IMR-90 (cell line): ENCODE measurements around the gene PAQR9. TPM values are rescaled to one million over a fixed set of nuclear protein-coding genes. Genes with fewer than 3 reads are reported as not detected.
A peak's percentile ranks its signal among the peaks of the same experiment; 100 is the strongest.

Experiments
- ATAC-seq: fragments of 200-7000 bp; cut with Tn5 transposase; 2 replicates; pipeline ENCODE4 v1.9.1; 2020; ENCODE audit warnings: low read depth, mild to moderate bottlenecking, moderate library complexity
- BruUV-seq: library from RNA; stranded (reverse); fragments of 400-500 nt; replicated peaks from 2 replicates; lab custom pipeline; 2021; lab: Mats Ljungman, UMichigan
- CTCF ChIA-PET: fragments of 300-600 bp; formaldehyde crosslinking; extraction: SDS; loops from one replicate; lab custom pipeline; 2021; ENCODE audit warnings: antibody characterized with exemption; lab: Yijun Ruan, JAX
- POLR2A ChIA-PET: fragments of 300-600 bp; sonication (Branson Sonifier 250); formaldehyde crosslinking; loops from one replicate; lab custom pipeline; 2022; ENCODE audit warnings: antibody characterized with exemption; ENCODE audit not compliant: unreplicated experiment; lab: Charles Lee
- DNase-seq: peaks from one replicate; pipeline ENCODE4 v3.0.0; 2013
- H2AFZ ChIP-seq: replicated peaks from 2 replicates; pipeline ENCODE3; 2013; ENCODE audit warnings: low read length, mild to moderate bottlenecking; ENCODE audit not compliant: poor library complexity
- H2AK5ac ChIP-seq: 2 replicates; pipeline ENCODE4 v1.6.1; 2013; ENCODE audit warnings: low read depth, low read length, inconsistent platforms
- H2AK9ac ChIP-seq: replicated peaks from 2 replicates; pipeline ENCODE3; 2013; ENCODE audit warnings: mild to moderate bottlenecking, low read depth, low read length, moderate library complexity; ENCODE audit not compliant: poor library complexity
- H2BK120ac ChIP-seq: 2 replicates; pipeline ENCODE4 v1.6.1; 2013; ENCODE audit warnings: low read depth, low read length, inconsistent platforms
- H2BK15ac ChIP-seq: 3 replicates; pipeline ENCODE4 v1.6.1; 2013; ENCODE audit warnings: low read depth, low read length, inconsistent platforms
- H2BK20ac ChIP-seq: 2 replicates; pipeline ENCODE4 v1.6.1; 2013; ENCODE audit warnings: low read depth, mild to moderate bottlenecking, inconsistent platforms, low read length, moderate library complexity
- H2BK5ac ChIP-seq: 2 replicates; pipeline ENCODE4 v1.6.1; 2013; ENCODE audit warnings: mild to moderate bottlenecking, low read depth, low read length, inconsistent platforms; ENCODE audit not compliant: poor library complexity, severe bottlenecking
- H3K14ac ChIP-seq: replicated peaks from 2 replicates; pipeline ENCODE4 v1.6.1; 2013; ENCODE audit warnings: low read depth, low read length, inconsistent platforms
- H3K18ac ChIP-seq: 2 replicates; pipeline ENCODE4 v1.6.1; 2013; ENCODE audit warnings: low read depth, low read length, control low read depth
- H3K23ac ChIP-seq: 2 replicates; pipeline ENCODE4 v1.6.1; 2013; ENCODE audit warnings: low read depth, low read length, inconsistent platforms
- H3K27ac ChIP-seq: 2 replicates; pipeline ENCODE4 v1.5.1; 2013; ENCODE audit warnings: mild to moderate bottlenecking, control low read depth, low read length; ENCODE audit not compliant: insufficient read depth
- H3K27me3 ChIP-seq: 2 replicates; pipeline ENCODE4 v1.6.1; 2013; ENCODE audit warnings: low read length; ENCODE audit not compliant: control insufficient read depth, insufficient read depth
- H3K36me3 ChIP-seq: 2 replicates; pipeline ENCODE4 v1.6.1; 2013; ENCODE audit warnings: low read length, mixed read lengths; ENCODE audit not compliant: control insufficient read depth, insufficient read depth
- H3K4ac ChIP-seq: 2 replicates; pipeline ENCODE4 v1.6.1; 2013; ENCODE audit warnings: low read depth, low read length, inconsistent platforms
- H3K4me1 ChIP-seq: 2 replicates; pipeline ENCODE4 v1.6.1; 2013; ENCODE audit warnings: low read length, mixed read lengths; ENCODE audit not compliant: control insufficient read depth, insufficient read depth
- H3K4me2 ChIP-seq: 2 replicates; pipeline ENCODE4 v1.6.1; 2013; ENCODE audit warnings: low read depth, mild to moderate bottlenecking, control low read depth, low read length, moderate library complexity
- H3K4me3 ChIP-seq: 2 replicates; pipeline ENCODE4 v1.5.1; 2013; ENCODE audit warnings: low read depth, mild to moderate bottlenecking, control low read depth, low read length, moderate library complexity; ENCODE audit not compliant: insufficient read depth
- H3K56ac ChIP-seq: 2 replicates; pipeline ENCODE4 v1.6.1; 2013; ENCODE audit warnings: low read length, inconsistent platforms; ENCODE audit not compliant: insufficient read depth; ENCODE audit errors: extremely low read depth
- H3K79me1 ChIP-seq, 2 experiments: 2 replicates each; pipeline ENCODE4 v1.6.1; 2013; ENCODE audit warnings: low read length in 2 of 2, inconsistent platforms in 1 of 2, low read depth in 1 of 2
- H3K9ac ChIP-seq: 2 replicates; pipeline ENCODE4 v1.6.1; 2013; ENCODE audit warnings: low read depth, low read length, control low read depth
- H3K9me1 ChIP-seq: 2 replicates; pipeline ENCODE4 v1.6.1; 2013; ENCODE audit warnings: low read length, inconsistent platforms; ENCODE audit not compliant: insufficient read depth
- H3K9me3 ChIP-seq: 2 replicates; pipeline ENCODE4 v1.6.1; 2013; ENCODE audit warnings: low read length; ENCODE audit not compliant: control insufficient read depth, insufficient read depth
- H4K20me1 ChIP-seq: 2 replicates; pipeline ENCODE4 v1.6.1; 2013; ENCODE audit warnings: low read length, inconsistent platforms; ENCODE audit not compliant: insufficient read depth
- H4K5ac ChIP-seq: 2 replicates; pipeline ENCODE4 v1.6.1; 2013; ENCODE audit warnings: mild to moderate bottlenecking, low read depth, low read length, control low read depth
- H4K8ac ChIP-seq, 2 experiments: 2 replicates each; pipeline ENCODE4 v1.6.1; 2013; ENCODE audit warnings: low read depth in 2 of 2, low read length in 2 of 2, control low read depth in 1 of 2, inconsistent platforms in 1 of 2
- H4K91ac ChIP-seq: 2 replicates; pipeline ENCODE4 v1.6.1; 2013; ENCODE audit warnings: low read depth, low read length, inconsistent platforms; ENCODE audit not compliant: insufficient read depth
- BHLHE40 ChIP-seq: fragments of 150-350 bp; IDR thresholded peaks from 2 replicates; pipeline ENCODE4 v1.6.1; 2016; ENCODE audit warnings: mild to moderate bottlenecking, low read depth, low read length
- CEBPB ChIP-seq: IDR thresholded peaks from 2 replicates; pipeline ENCODE4 v1.6.1; 2012; ENCODE audit warnings: low read depth, low read length, improper control_type of control experiment
- MAFK ChIP-seq: IDR thresholded peaks from 2 replicates; pipeline ENCODE4 v1.6.1; 2012; ENCODE audit warnings: low read depth, low read length, improper control_type of control experiment
- MXI1 ChIP-seq: IDR thresholded peaks from 2 replicates; pipeline ENCODE4 v1.6.1; 2012; ENCODE audit warnings: low read depth, mild to moderate bottlenecking, low read length, moderate library complexity, borderline replicate concordance
- NFE2L2 ChIP-seq: fragments of 150-350 bp; IDR thresholded peaks from 2 replicates; pipeline ENCODE4 v1.6.1; 2016; ENCODE audit warnings: low read depth, mild to moderate bottlenecking, low read length
- POLR2A ChIP-seq: IDR thresholded peaks from 2 replicates; pipeline ENCODE4 v1.6.1; 2012; ENCODE audit warnings: mild to moderate bottlenecking, low read depth, low read length
- RAD21 ChIP-seq: IDR thresholded peaks from 2 replicates; pipeline ENCODE4 v1.6.1; 2012; ENCODE audit warnings: low read length, improper control_type of control experiment
- RCOR1 ChIP-seq: IDR thresholded peaks from 2 replicates; pipeline ENCODE4 v1.6.1; 2012; ENCODE audit warnings: mild to moderate bottlenecking, low read length, improper control_type of control experiment; ENCODE audit not compliant: insufficient replicate concordance
- SMC3 ChIP-seq: fragments of 150-350 bp; IDR thresholded peaks from 2 replicates; pipeline ENCODE4 v1.6.1; 2016; ENCODE audit warnings: low read depth, mild to moderate bottlenecking, antibody characterized with exemption, low read length, moderate library complexity
- WGBS, 2 experiments: methylation state at CpG; one replicate each; pipeline versions ENCODE4 v1.1.5 to v1.1.7; 2013; ENCODE audit warnings: missing lambda C conversion rate in 2 of 2; ENCODE audit not compliant: insufficient read length in 1 of 2; ENCODE audit errors: extremely low coverage in 2 of 2; 5-methylcytosine and 5-hydroxymethylcytosine counted together
- dilution Hi-C: fragments of 300-500 bp; cut with HindIII; formaldehyde crosslinking; loops from one replicate; pipeline ENCODE4 v1.14.3; 2018; ENCODE audit warnings: low sequenced_read_pairs; ENCODE audit not compliant: unreplicated experiment
- in situ Hi-C: fragments of 300-500 bp; cut with MboI; formaldehyde crosslinking; loops from 3 replicates; pipeline ENCODE4 v1.14.3; 2019; ENCODE audit warnings: low sequenced_read_pairs, inconsistent platforms, mixed read lengths
- intact Hi-C: fragments of 100-400 bp; cut with micrococcal nuclease; formaldehyde crosslinking; loops from 2 replicates; pipeline ENCODE4 v1.10.0; 2022
- polyA plus RNA-seq, 3 experiments: library from polyadenylated mRNA; depleted of rRNA; stranded (reverse); fragments of >200 nt; gene quantifications; 2 replicates each; pipeline ENCODE4 v1.2.3, GENCODE V29; 2012; ENCODE audit warnings: low replicate concordance in 1 of 3
- total RNA-seq: library from RNA; depleted of rRNA; stranded (reverse); fragments of >200 nt; gene quantifications from 2 replicates; pipeline ENCODE4 v1.2.3, GENCODE V29; 2012
- TF ChIP-seq, protein P1 (sequence below): conservative IDR thresholded peaks from 2 replicates; pipeline ENCODE4 v1.5.1; 2012; ENCODE audit warnings: mild to moderate bottlenecking, low read depth, low read length, improper control_type of control experiment
- TF ChIP-seq, protein P2 (sequence below): fragments of 150-350 bp; IDR thresholded peaks from 2 replicates; pipeline ENCODE4 v1.6.1; 2017; ENCODE audit warnings: mild to moderate bottlenecking, antibody characterized with exemption, low read length, low read depth
- TF ChIP-seq, protein P3 (sequence below): fragments of 150-350 bp; IDR thresholded peaks from 2 replicates; pipeline ENCODE4 v1.6.1; 2016; ENCODE audit warnings: low read depth, mild to moderate bottlenecking, low read length, moderate library complexity, borderline replicate concordance

The PAQR9 gene
- total and polyA plus RNA-seq, 2 of the 4 experiments (the other 2 are of a cell fraction), result 0.05 TPM; not detected in 1

DNA sequence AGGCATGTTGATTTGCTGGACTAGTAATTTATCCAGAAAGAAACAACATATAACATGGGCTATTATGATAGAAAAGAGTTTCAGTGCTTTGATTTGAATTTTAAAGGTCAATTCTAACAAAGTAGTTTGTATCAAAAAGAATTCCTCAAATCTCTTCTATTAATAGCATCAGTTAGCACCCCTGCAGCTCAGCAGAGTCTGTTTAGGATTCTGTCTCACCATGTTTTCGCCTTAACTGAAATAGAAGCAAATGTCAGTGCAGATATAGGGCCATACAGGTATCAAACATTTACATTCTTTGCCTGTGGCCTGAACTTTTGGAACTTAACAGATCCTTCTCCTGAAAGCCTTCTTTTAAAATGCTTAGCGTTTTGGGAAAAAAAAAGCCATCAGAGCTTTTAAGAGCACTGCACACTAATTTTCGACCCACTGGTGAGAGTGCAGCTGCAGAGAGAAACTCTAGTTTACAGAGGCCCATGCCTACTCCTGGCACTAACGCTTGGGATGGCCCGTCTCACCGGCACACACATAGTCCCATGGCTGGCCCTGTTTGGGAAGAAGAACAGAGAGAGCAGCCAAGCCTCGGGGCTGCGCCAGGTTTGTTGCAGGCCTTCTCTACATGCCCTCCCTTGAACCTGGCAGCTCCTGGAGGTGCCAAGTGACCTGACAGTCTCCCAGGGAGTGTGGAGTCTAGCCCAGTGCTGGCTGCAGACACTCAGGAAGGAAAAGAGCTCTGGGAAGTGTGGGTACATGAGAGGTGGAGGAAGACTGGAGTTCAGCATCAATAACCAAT is 9.9 kb upstream of the PAQR9 start:
- intact Hi-C loops, result loop anchor here (5.0 kb wide), 1 partner anchor 246 kb away; no protein-coding TSS in a partner anchor
- ChIA-PET CTCF (interaction anchor here (0.8 kb wide), 1 partner anchor 22 kb away, joined by 3 read pairs; no protein-coding TSS in a partner anchor), POLR2A (no interaction called here)

More for the DNA sequence above, 9.9 kb upstream of the PAQR9 start:
- Histone ChIP-seq H3K4ac (no peak overlapping the region), H3K18ac (no peak overlapping the region), H3K36me3 (no peaks in the 10 kb centered on the region), H4K8ac (no peak overlapping the region), H4K91ac (no peak overlapping the region), H3K4me3 (no peak overlapping the region), H3K14ac (no peak overlapping the region), H4K20me1 (no peaks in the 10 kb centered on the region), H3K79me1 (no peaks in the 10 kb centered on the region), H3K27me3 (peaks cover 19% of the 10 kb centered on the region), H3K23ac (no peak overlapping the region), H2BK20ac (no peak overlapping the region), H3K9me3 (no peaks in the 10 kb centered on the region), H3K4me2 (no peak overlapping the region), H3K9me1 (no peaks in the 10 kb centered on the region), H2AK9ac (no peak overlapping the region), H3K56ac (no peak overlapping the region), H2BK5ac (no peak overlapping the region), H3K27ac (no peak overlapping the region), H2AFZ (peak overlapping the region; percentile 37), H2BK120ac (no peak overlapping the region), H2BK15ac (no peak overlapping the region), H2AK5ac (no peak overlapping the region), H3K4me1 (no peaks in the 10 kb centered on the region), H3K9ac (no peak overlapping the region), H4K5ac (no peak overlapping the region)
- DNase-seq (no peak), ATAC-seq (no peak)
- 60% methylated on average over 1 of the region's 8 CpGs; no CpG with 5 or more reads in 1 of the 2 experiments for WGBS, 2 experiments
- in situ Hi-C loops (no loop called here), dilution Hi-C loops (no loop called here)
- no TSS peak for BruUV-seq
- TF ChIP-seq MAFK (no peak), POLR2A (no peak), RAD21 (no peak), MXI1 (no peak), NFE2L2 (no peak), CEBPB (no peak), SMC3 (no peak), BHLHE40 (no peak), RCOR1 (no peak)
- TF ChIP-seq, protein P1, sequence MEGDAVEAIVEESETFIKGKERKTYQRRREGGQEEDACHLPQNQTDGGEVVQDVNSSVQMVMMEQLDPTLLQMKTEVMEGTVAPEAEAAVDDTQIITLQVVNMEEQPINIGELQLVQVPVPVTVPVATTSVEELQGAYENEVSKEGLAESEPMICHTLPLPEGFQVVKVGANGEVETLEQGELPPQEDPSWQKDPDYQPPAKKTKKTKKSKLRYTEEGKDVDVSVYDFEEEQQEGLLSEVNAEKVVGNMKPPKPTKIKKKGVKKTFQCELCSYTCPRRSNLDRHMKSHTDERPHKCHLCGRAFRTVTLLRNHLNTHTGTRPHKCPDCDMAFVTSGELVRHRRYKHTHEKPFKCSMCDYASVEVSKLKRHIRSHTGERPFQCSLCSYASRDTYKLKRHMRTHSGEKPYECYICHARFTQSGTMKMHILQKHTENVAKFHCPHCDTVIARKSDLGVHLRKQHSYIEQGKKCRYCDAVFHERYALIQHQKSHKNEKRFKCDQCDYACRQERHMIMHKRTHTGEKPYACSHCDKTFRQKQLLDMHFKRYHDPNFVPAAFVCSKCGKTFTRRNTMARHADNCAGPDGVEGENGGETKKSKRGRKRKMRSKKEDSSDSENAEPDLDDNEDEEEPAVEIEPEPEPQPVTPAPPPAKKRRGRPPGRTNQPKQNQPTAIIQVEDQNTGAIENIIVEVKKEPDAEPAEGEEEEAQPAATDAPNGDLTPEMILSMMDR, result no peak
- TF ChIP-seq, protein P2, sequence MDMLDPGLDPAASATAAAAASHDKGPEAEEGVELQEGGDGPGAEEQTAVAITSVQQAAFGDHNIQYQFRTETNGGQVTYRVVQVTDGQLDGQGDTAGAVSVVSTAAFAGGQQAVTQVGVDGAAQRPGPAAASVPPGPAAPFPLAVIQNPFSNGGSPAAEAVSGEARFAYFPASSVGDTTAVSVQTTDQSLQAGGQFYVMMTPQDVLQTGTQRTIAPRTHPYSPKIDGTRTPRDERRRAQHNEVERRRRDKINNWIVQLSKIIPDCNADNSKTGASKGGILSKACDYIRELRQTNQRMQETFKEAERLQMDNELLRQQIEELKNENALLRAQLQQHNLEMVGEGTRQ, result no peak
- TF ChIP-seq, protein P3, sequence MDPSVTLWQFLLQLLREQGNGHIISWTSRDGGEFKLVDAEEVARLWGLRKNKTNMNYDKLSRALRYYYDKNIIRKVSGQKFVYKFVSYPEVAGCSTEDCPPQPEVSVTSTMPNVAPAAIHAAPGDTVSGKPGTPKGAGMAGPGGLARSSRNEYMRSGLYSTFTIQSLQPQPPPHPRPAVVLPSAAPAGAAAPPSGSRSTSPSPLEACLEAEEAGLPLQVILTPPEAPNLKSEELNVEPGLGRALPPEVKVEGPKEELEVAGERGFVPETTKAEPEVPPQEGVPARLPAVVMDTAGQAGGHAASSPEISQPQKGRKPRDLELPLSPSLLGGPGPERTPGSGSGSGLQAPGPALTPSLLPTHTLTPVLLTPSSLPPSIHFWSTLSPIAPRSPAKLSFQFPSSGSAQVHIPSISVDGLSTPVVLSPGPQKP, result no peak
